ENCODE measurements around the gene PTCSC3.

Gene PTCSC3

GRCh38 chr14:36085861-36086260 lies 90.7 kb downstream of the PTCSC3 start:
- TF ChIP-seq SPI1 (IDR thresholded peaks at IDR 0.05; ENCODE audit: borderline replicate concordance, low read depth) (no peak), REST (IDR thresholded peaks at IDR 0.05; ENCODE audit: insufficient replicate concordance, low read depth) (no peak), CTCF (IDR thresholded peaks at IDR 0.05; ENCODE audit: insufficient read depth, low read length) (no peak), GABPA (IDR thresholded peaks at IDR 0.05; ENCODE audit: low read depth) (no peak), POLR2AphosphoS5 (IDR thresholded peaks at IDR 0.05; ENCODE audit: low read depth) (no peak)
- Histone ChIP-seq H3K27me3 (ENCODE audit: insufficient read depth, poor library complexity, severe bottlenecking) (peaks cover 8% of the 10 kb centered on the region), H3K27ac (replicated peaks) (no peak overlapping the region), H3K4me3 (replicated peaks; ENCODE audit: insufficient read depth, low read length) (no peak overlapping the region)
- no peak for DNase-seq (ENCODE audit: low read depth in 1 of 2, low spot score in 1 of 2)

Measured in HL-60 (cell line).